Uterus (tissue), 4 donors: ENCODE results near the gene KLHL7. TPM values are rescaled to one million over a fixed set of nuclear protein-coding genes. Genes with fewer than 3 reads are reported as not detected.
A peak's percentile ranks its signal among the peaks of the same experiment; 100 is the strongest.

ENCODE experiments used
- DNase-seq, 2 donors: peaks; one replicate each; pipeline ENCODE4 v3.0.0-alpha.2; 2019 to 2020
- H3K27ac ChIP-seq, 2 donors: fragments of 200-600 bp; sonication (generic); 1 replicate in 1 of 2; 2 replicates in 1 of 2; pipeline ENCODE4 v1.5.1; 2016 to 2018
- H3K27me3 ChIP-seq, 2 donors: fragments of 200-600 bp; sonication (generic); one replicate each; pipeline ENCODE4 v1.5.1; 2018 to 2019; ENCODE audit warnings: control low read depth in 1 of 2
- H3K36me3 ChIP-seq, 2 donors: fragments of 200-600 bp; sonication (generic); one replicate each; pipeline ENCODE4 v1.5.1; 2019; ENCODE audit warnings: control low read depth in 1 of 2
- H3K4me1 ChIP-seq, 2 donors: fragments of 200-600 bp; sonication (generic); one replicate each; pipeline ENCODE4 v1.5.1; 2018 to 2019; ENCODE audit warnings: control low read depth in 1 of 2
- H3K4me3 ChIP-seq, 2 donors: fragments of 200-600 bp; sonication (generic); 1 replicate in 1 of 2; 2 replicates in 1 of 2; pipeline ENCODE4 v1.5.1; 2018 to 2019; ENCODE audit warnings: mild to moderate bottlenecking in 1 of 2
- H3K9me3 ChIP-seq, 2 donors: fragments of 200-600 bp; sonication (generic); one replicate each; pipeline ENCODE4 v1.5.1; 2019; ENCODE audit warnings: control low read depth in 1 of 2
- CTCF ChIP-seq, 4 experiments: fragments of 200-600 bp in 2 of 4; fragments of 450-650 bp in 2 of 4; sonication (generic) in 2 of 4; IDR thresholded peaks; one replicate each; pipeline ENCODE4 v1.5.1; 2016 to 2019; ENCODE audit warnings: antibody characterized with exemption in 4 of 4, mild to moderate bottlenecking in 2 of 4, moderate library complexity in 1 of 4
- POLR2A ChIP-seq, 2 donors: fragments of 450-650 bp; IDR thresholded peaks; one replicate each; pipeline ENCODE4 v1.6.1; 2016; ENCODE audit warnings: antibody characterized with exemption in 2 of 2, mild to moderate bottlenecking in 1 of 2, moderate library complexity in 1 of 2
- intact Hi-C: fragments of 100-400 bp; cut with DNase I; formaldehyde crosslinking; loops from one replicate; pipeline ENCODE4 v1.15.1; 2023; ENCODE audit warnings: low total_unique reads
- total RNA-seq, 4 donors: library from RNA; depleted of rRNA in 3 of 4; stranded (reverse); fragments of >200 nt in 3 of 4; gene quantifications; one replicate each; pipeline versions ENCODE4 v1.1.0 to v1.2.4, GENCODE V29; 2014 to 2023
- donor health status: DM: yes; HTN: yes; CAD: no.

KLHL7 gene, protein sequence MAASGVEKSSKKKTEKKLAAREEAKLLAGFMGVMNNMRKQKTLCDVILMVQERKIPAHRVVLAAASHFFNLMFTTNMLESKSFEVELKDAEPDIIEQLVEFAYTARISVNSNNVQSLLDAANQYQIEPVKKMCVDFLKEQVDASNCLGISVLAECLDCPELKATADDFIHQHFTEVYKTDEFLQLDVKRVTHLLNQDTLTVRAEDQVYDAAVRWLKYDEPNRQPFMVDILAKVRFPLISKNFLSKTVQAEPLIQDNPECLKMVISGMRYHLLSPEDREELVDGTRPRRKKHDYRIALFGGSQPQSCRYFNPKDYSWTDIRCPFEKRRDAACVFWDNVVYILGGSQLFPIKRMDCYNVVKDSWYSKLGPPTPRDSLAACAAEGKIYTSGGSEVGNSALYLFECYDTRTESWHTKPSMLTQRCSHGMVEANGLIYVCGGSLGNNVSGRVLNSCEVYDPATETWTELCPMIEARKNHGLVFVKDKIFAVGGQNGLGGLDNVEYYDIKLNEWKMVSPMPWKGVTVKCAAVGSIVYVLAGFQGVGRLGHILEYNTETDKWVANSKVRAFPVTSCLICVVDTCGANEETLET
- total RNA-seq = 100 to 1,000 TPM in 1 of 4 donors, 10 to 100 TPM in 3; 12.0 to 136 (median 45.1) TPM

- H3K27me3 ChIP-seq = no peaks in the 10 kb centered on the region
- H3K36me3 ChIP-seq = no peaks in the 10 kb centered on the region
- DNase-seq = peak; percentile 95
- no peaks in the 10 kb centered on the region for H3K9me3 ChIP-seq
- TF ChIP-seq POLR2A (IDR thresholded peaks at IDR 0.05) (peak; percentile 92 to 94), CTCF (IDR thresholded peaks at IDR 0.05) (peak in 2 of 4 experiments; percentile 4 to 16)
- peak within 1 kb of the TSS; percentile 86 to 92 for H3K4me3 ChIP-seq
- peak within 1 kb of the TSS; percentile 90 to 92 for H3K27ac ChIP-seq
- intact Hi-C loops = no loop called here
- peaks cover 0 to 9% of the 10 kb centered on the region in 2 donors for H3K4me1 ChIP-seq
Observed at GRCh38 chr7:23105644-23106056, at the start of gene KLHL7. Gene KLHL7 (plus strand): TSS chr7:23105785. CDS start chr7:23106027, 242 bp downstream.

DNA sequence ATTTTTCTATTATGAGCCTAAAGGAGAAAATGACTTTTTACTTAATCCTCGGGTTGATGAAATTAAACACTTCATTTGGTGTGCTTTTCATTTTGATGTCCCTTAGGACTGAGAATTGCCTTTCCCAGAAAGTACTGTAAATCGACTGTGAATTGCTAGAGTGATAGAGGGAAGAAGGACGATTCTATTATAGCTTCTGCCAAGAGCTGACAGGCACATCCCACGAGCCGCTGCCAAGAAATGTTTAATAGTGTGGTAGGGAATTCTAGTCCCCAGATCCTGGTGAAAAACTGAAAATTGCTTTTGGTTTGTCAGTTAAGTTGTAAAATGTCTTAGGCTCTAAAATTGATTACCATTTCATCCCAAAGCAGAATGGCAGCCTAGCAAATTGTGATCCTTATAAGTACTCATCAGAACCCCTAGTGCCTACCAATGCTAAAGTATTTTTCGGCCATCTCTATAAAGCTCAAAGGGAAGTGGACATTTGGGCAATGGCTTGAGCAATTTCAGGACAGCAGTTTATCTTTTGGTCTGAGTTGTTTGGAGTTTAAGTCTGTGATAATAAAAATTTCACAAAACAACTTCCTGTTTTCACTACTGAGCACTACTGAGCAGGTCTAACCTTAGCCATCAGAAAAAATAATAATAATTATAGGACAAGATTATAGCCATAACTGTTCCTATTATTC is 47.0 kb upstream of the KLHL7 start:
- Histone ChIP-seq H3K4me3 (no peak overlapping the region), H3K4me1 (no peaks in the 10 kb centered on the region), H3K27me3 (no peaks in the 10 kb centered on the region), H3K9me3 (no peaks in the 10 kb centered on the region), H3K36me3 (no peaks in the 10 kb centered on the region), H3K27ac (no peak overlapping the region)
- no peak for TF ChIP-seq POLR2A (IDR thresholded peaks at IDR 0.05)
- no peak for TF ChIP-seq CTCF (IDR thresholded peaks at IDR 0.05)
- intact Hi-C loops = loop anchor here (10.0 kb wide), 1 partner anchor 504 kb away; no protein-coding TSS in a partner anchor
- DNase-seq = no peak

DNA sequence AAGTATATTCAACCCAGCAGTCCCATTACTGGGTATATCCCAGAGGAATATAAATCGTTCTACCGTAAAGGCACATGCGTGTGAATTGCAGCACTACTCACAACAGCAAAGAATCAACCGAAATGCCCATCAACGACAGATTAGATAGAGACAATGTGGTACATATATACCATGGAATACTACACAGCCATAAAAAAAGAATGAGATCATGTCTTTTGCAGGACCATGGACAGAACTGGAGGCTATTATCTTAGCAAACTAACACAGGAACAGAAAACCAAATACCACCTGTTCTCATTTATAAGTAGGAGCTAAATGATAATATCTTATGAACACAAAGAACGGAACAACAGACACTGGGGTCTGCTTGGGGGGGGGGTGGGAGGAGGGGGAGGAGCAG is 44.3 kb upstream of the KLHL7 start:
- no peak for DNase-seq
- Histone ChIP-seq H3K4me3 (no peak overlapping the region), H3K4me1 (no peaks in the 10 kb centered on the region), H3K9me3 (no peaks in the 10 kb centered on the region), H3K27me3 (no peaks in the 10 kb centered on the region), H3K36me3 (no peaks in the 10 kb centered on the region), H3K27ac (no peak overlapping the region)
- TF ChIP-seq CTCF (IDR thresholded peaks at IDR 0.05) (no peak), POLR2A (IDR thresholded peaks at IDR 0.05) (no peak)
- intact Hi-C loops = no loop called here

GRCh38 chr7:23062452-23062851 is 43.1 kb upstream of the KLHL7 start:
- H3K9me3 ChIP-seq = no peaks in the 10 kb centered on the region
- no peaks in the 10 kb centered on the region for H3K36me3 ChIP-seq
- no peak overlapping the region for H3K4me3 ChIP-seq
- intact Hi-C loops = no loop called here
- peak in 1 of 2 donors; percentile 28 for DNase-seq
- no peaks in the 10 kb centered on the region for H3K4me1 ChIP-seq
- H3K27me3 ChIP-seq = no peaks in the 10 kb centered on the region
- TF ChIP-seq CTCF (IDR thresholded peaks at IDR 0.05) (no peak), POLR2A (IDR thresholded peaks at IDR 0.05) (no peak)
- H3K27ac ChIP-seq = no peak overlapping the region
